ENCODE results near the gene VPS33A. TPM values are rescaled to one million over a fixed set of nuclear protein-coding genes. Genes with fewer than 3 reads are reported as not detected.
A peak's percentile ranks its signal among the peaks of the same experiment; 100 is the strongest.
"Not testable (repeated sequence)": the region's sequence is repeated elsewhere in the genome, so short reads cannot be mapped to it uniquely, and the experiment has no call there.

The VPS33A gene
- total RNA-seq, 1 donor from 2014 or later: 40.7 TPM

GRCh38 chr12:122276242-122276641, 9.9 kb upstream of the VPS33A start:
- no peak for TF ChIP-seq CTCF (conservative IDR thresholded peaks at IDR 0.05)
- H3K27me3 Mint-ChIP-seq (ENCODE audit: low read depth): no peaks in the 10 kb centered on the region
- H3K36me3 Mint-ChIP-seq (ENCODE audit: low read depth): no peaks in the 10 kb centered on the region
- no peak overlapping the region for H3K4me3 Mint-ChIP-seq
- no peak for DNase-seq (ENCODE audit: low read depth, low spot score)
- no peaks in the 10 kb centered on the region for H3K9me3 Mint-ChIP-seq
- H3K27ac Mint-ChIP-seq (ENCODE audit: unreplicated experiment): peak overlapping the region; percentile 57
- H3K4me1 Mint-ChIP-seq: no peaks in the 10 kb centered on the region

DNA sequence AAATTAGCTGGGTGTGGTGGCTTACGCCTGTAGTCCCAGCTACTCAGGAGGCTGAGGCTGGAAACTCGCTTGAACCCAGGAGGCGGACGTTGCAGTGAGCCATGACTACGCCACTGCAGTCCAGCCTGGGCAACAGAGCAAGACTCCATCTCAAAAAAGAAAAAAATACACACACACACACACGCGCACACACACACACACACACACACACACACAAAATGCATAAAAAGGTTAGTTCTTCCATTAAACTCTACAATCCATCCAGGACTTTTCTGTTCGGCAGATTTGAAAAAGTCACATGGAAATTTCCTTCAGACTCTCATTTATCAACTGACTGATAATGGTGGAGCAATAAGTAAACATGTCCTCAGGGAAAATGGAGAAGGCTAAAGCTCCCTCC, 9.2 kb upstream of the VPS33A start:
- no peak for TF ChIP-seq CTCF (conservative IDR thresholded peaks at IDR 0.05)
- no peak for DNase-seq (ENCODE audit: low read depth, low spot score)
- H3K4me1 Mint-ChIP-seq: no peaks in the 10 kb centered on the region
- no peaks in the 10 kb centered on the region for H3K9me3 Mint-ChIP-seq
- no peak overlapping the region for H3K27ac Mint-ChIP-seq (ENCODE audit: unreplicated experiment)
- H3K36me3 Mint-ChIP-seq (ENCODE audit: low read depth): no peaks in the 10 kb centered on the region
- no peak overlapping the region for H3K4me3 Mint-ChIP-seq
- H3K27me3 Mint-ChIP-seq (ENCODE audit: low read depth): no peaks in the 10 kb centered on the region

- peak overlapping the region; percentile 96 for H3K27ac Mint-ChIP-seq (ENCODE audit: unreplicated experiment)
- peaks cover 20% of the 10 kb centered on the region for H3K4me1 Mint-ChIP-seq
- peaks cover 8% of the 10 kb centered on the region for H3K27me3 Mint-ChIP-seq (ENCODE audit: low read depth)
- H3K4me3 Mint-ChIP-seq: peak overlapping the region; percentile 97
- H3K9me3 Mint-ChIP-seq: peaks cover 2% of the 10 kb centered on the region
- TF ChIP-seq CTCF (conservative IDR thresholded peaks at IDR 0.05): no peak
- peaks cover 4% of the 10 kb centered on the region for H3K36me3 Mint-ChIP-seq (ENCODE audit: low read depth)
- DNase-seq (ENCODE audit: low read depth, low spot score): no peak
Measured at GRCh38 chr12:122265886-122266229, 436 bp downstream of the VPS33A start.

GRCh38 chr12:122265476-122265875, 818 bp downstream of the VPS33A start:
- Mint-ChIP-seq H3K36me3 (ENCODE audit: low read depth) (peaks cover 4% of the 10 kb centered on the region), H3K27ac (ENCODE audit: unreplicated experiment) (peak overlapping the region; percentile 96), H3K9me3 (peaks cover 2% of the 10 kb centered on the region), H3K27me3 (ENCODE audit: low read depth) (peaks cover 8% of the 10 kb centered on the region), H3K4me1 (peaks cover 20% of the 10 kb centered on the region), H3K4me3 (peak overlapping the region; percentile 97)
- no peak for TF ChIP-seq CTCF (conservative IDR thresholded peaks at IDR 0.05)
- no peak for DNase-seq (ENCODE audit: low read depth, low spot score)

- not testable (repeated sequence) for H3K36me3 Mint-ChIP-seq (ENCODE audit: low read depth); DNase-seq (ENCODE audit: low read depth, low spot score); H3K27me3 Mint-ChIP-seq (ENCODE audit: low read depth); H3K4me1 Mint-ChIP-seq; H3K9me3 Mint-ChIP-seq
- Mint-ChIP-seq H3K27ac (ENCODE audit: unreplicated experiment) (peak overlapping the region; percentile 62), H3K4me3 (peak overlapping the region; percentile 25)
Measured at GRCh38 chr12:122260735-122261134, 5.6 kb downstream of the VPS33A start.

DNA sequence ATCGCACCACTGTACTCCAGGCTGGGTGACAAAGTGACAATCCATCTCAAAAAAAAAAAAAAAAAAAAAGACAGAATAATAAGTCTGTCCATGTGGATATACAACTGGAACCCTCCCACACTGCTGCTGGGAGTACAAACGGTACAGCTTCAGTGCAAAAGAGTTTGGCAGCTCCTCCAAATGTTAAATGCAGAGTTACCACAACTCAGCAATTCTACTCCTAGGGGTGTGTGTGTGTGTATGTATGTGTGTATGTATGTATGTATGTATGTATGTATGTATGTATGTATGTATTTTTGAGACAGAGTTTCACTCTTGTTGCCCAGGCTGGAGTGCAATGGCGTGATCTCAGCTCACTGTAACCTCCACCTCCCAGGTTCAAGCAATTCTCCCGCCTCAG, 7.4 kb downstream of the VPS33A start:
- not testable (repeated sequence) for H3K27ac Mint-ChIP-seq (ENCODE audit: unreplicated experiment); DNase-seq (ENCODE audit: low read depth, low spot score); H3K27me3 Mint-ChIP-seq (ENCODE audit: low read depth); H3K4me1 Mint-ChIP-seq; H3K36me3 Mint-ChIP-seq (ENCODE audit: low read depth); H3K9me3 Mint-ChIP-seq; H3K4me3 Mint-ChIP-seq

- not testable (repeated sequence) for H3K27ac Mint-ChIP-seq (ENCODE audit: unreplicated experiment); H3K9me3 Mint-ChIP-seq; H3K4me3 Mint-ChIP-seq; H3K36me3 Mint-ChIP-seq (ENCODE audit: low read depth); H3K27me3 Mint-ChIP-seq (ENCODE audit: low read depth); H3K4me1 Mint-ChIP-seq; DNase-seq (ENCODE audit: low read depth, low spot score)
Measured at GRCh38 chr12:122258462-122258861, 7.8 kb downstream of the VPS33A start.
